ENCODE results near the gene VKORC1L1.

Gene VKORC1L1

DNA sequence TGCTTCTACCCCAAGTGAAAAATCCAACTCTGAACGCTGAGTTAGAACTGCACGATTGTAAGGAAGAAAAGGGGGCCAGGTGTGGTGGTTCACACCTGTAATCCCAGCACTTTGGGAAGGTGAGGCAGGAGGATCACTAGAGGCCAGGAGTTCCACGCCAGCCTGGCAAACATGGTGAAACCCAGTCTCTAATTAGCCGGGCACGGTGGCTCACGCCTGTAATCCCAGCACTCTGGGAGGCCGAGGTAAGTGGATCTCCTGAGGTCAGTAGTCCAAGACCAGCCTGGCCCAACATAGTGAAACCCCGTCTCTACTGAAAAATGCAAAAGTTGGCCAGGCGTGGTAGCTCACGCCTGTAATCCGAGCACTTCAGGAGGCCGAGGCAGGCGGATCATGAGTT lies 100.1 kb downstream of the VKORC1L1 start:
- H3K9me2 ChIP-seq (ENCODE audit: low read depth, low read length), result no peaks in the 10 kb centered on the region
- no peaks in the 10 kb centered on the region for H4K20me1 ChIP-seq (ENCODE audit: insufficient read depth, low read length)
- no peaks in the 10 kb centered on the region for H3F3A ChIP-seq (ENCODE audit: insufficient read depth, low read length)
- no peaks in the 10 kb centered on the region for H3K4me1 ChIP-seq (ENCODE audit: insufficient read depth, low read length, severe bottlenecking)
- H2AFZ ChIP-seq (ENCODE audit: low read length), result no peak overlapping the region
- peaks cover 88% of the 10 kb centered on the region for H3K36me3 ChIP-seq (ENCODE audit: insufficient read depth, low read length)
- no peak overlapping the region for H3K4me3 ChIP-seq (ENCODE audit: low read depth, low read length, poor library complexity, severe bottlenecking)
- H3K9ac ChIP-seq (ENCODE audit: low read length), result no peak overlapping the region
- H3K27ac ChIP-seq (ENCODE audit: low read depth, low read length, poor library complexity, severe bottlenecking), result no peak overlapping the region
- no peaks in the 10 kb centered on the region for H3K79me2 ChIP-seq (ENCODE audit: insufficient read depth, low read length)
- H3K9me3 ChIP-seq (ENCODE audit: low read length), result no peaks in the 10 kb centered on the region
- H3K27me3 ChIP-seq (ENCODE audit: insufficient read depth, low read length), result no peaks in the 10 kb centered on the region
- no peak overlapping the region for H3K4me2 ChIP-seq (ENCODE audit: low read length)
- TF ChIP-seq CTCF (IDR thresholded peaks at IDR 0.05; ENCODE audit: low read length) (no peak), EZH2 (IDR thresholded peaks at IDR 0.05; ENCODE audit: borderline replicate concordance, low read length) (no peak)

DNA sequence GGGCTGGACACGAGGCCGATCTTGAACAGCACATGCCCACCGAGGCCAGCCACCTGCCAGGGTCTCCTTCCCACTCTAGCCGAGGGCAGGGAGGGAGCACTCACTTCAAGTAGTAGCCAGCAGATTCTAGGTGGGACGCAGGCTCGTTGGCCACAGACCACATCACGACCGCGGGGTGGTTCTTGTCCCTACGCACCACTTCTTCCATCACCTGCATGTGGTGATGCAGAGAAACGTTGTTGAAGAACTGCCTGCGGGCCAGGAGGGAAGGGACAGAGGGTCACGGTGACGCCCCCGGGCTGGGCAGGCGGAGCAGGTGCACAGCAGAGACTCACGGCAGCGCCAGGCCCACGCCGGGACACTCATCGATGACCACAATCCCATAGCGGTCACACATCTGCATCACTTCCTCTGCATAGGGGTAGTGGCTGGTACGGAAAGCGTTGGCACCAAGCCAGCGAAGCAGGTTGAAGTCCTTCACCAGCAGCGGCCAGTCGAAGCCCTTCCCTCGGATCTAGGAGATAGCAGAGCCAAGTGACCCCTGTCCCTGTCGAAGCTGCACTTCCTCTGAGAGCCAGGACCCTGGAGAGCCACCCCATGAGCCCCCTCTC lies 101.4 kb downstream of the VKORC1L1 start:
- Histone ChIP-seq H3K27me3 (ENCODE audit: insufficient read depth, low read length) (no peaks in the 10 kb centered on the region), H3F3A (ENCODE audit: insufficient read depth, low read length) (no peaks in the 10 kb centered on the region), H2AFZ (ENCODE audit: low read length) (no peak overlapping the region), H3K9ac (ENCODE audit: low read length) (no peak overlapping the region), H3K27ac (ENCODE audit: low read depth, low read length, poor library complexity, severe bottlenecking) (no peak overlapping the region), H4K20me1 (ENCODE audit: insufficient read depth, low read length) (no peaks in the 10 kb centered on the region), H3K4me2 (ENCODE audit: low read length) (no peak overlapping the region), H3K4me3 (ENCODE audit: low read depth, low read length, poor library complexity, severe bottlenecking) (no peak overlapping the region), H3K79me2 (ENCODE audit: insufficient read depth, low read length) (no peaks in the 10 kb centered on the region), H3K36me3 (ENCODE audit: insufficient read depth, low read length) (peaks cover 81% of the 10 kb centered on the region), H3K4me1 (ENCODE audit: insufficient read depth, low read length, severe bottlenecking) (no peaks in the 10 kb centered on the region), H3K9me3 (ENCODE audit: low read length) (no peaks in the 10 kb centered on the region), H3K9me2 (ENCODE audit: low read depth, low read length) (no peaks in the 10 kb centered on the region)
- no peak for TF ChIP-seq EZH2 (IDR thresholded peaks at IDR 0.05; ENCODE audit: borderline replicate concordance, low read length)
- TF ChIP-seq CTCF (IDR thresholded peaks at IDR 0.05; ENCODE audit: low read length), result no peak

DNA sequence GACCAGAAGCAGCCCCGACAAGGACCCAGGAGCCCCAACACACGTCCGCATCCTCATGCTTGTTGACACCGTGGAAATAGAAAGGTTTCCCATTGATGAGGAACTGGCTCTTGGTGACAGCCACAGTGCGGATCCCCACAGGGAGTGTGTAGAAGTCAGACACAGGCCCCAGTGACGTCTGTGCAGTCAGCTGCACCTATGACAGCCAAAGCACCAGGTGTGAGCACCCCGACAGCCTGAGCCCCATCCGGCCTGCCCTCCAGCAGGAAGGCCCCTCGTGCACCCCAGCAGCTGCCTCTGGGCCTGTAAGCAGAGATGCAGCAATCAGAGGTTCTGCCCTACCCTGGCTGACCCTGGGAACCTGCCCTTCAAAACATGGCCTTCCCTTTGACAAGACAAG lies 102.0 kb downstream of the VKORC1L1 start:
- Histone ChIP-seq H3F3A (ENCODE audit: insufficient read depth, low read length) (no peaks in the 10 kb centered on the region), H3K9me2 (ENCODE audit: low read depth, low read length) (no peaks in the 10 kb centered on the region), H3K9me3 (ENCODE audit: low read length) (no peaks in the 10 kb centered on the region), H3K79me2 (ENCODE audit: insufficient read depth, low read length) (no peaks in the 10 kb centered on the region), H3K9ac (ENCODE audit: low read length) (no peak overlapping the region), H2AFZ (ENCODE audit: low read length) (no peak overlapping the region), H3K36me3 (ENCODE audit: insufficient read depth, low read length) (peaks cover 81% of the 10 kb centered on the region), H3K27ac (ENCODE audit: low read depth, low read length, poor library complexity, severe bottlenecking) (no peak overlapping the region), H4K20me1 (ENCODE audit: insufficient read depth, low read length) (no peaks in the 10 kb centered on the region), H3K4me2 (ENCODE audit: low read length) (no peak overlapping the region), H3K4me3 (ENCODE audit: low read depth, low read length, poor library complexity, severe bottlenecking) (no peak overlapping the region), H3K4me1 (ENCODE audit: insufficient read depth, low read length, severe bottlenecking) (no peaks in the 10 kb centered on the region), H3K27me3 (ENCODE audit: insufficient read depth, low read length) (no peaks in the 10 kb centered on the region)
- TF ChIP-seq EZH2 (IDR thresholded peaks at IDR 0.05; ENCODE audit: borderline replicate concordance, low read length) (no peak), CTCF (IDR thresholded peaks at IDR 0.05; ENCODE audit: low read length) (no peak)
